Measurements from ENCODE around the gene ARL8B.

The ARL8B gene

DNA sequence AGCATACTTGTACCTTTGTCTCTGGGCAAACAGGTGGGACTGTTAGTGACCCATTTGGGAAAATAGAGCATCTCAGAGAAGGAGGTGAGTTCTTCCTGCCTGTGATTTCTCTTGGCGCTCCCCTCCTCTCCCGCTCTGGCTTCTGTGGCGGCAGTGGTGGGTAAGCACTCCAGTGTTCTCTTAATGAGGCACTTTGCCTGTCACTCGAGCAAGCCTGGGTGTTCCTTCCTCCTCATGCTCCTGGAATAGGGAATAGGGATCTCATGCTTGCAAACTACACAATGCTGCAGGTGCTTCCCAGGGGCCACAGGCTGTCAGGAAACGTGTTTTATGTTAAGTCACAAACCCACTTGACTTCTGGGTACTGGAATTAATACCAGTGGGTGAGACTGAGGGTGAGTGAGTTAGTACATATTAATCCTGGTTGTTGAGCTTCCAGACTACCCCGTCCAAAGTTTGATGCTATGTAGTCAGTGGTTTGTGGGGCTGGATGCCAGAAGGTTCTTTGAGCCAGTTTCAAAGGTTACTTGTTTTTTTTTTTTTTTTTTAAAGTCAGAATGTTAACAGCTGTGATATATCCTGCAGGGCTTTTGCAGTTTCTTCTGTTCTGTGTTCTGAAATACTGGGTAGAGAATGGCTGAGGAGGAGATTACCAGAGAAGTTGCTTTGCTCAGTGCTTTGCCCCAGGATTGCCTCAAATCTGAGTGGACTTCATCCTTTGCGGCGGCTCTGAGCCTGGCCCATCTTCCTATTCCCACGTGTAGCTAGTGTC, 95.9 kb downstream of the ARL8B start:
- DNase-seq: no peak

DNA sequence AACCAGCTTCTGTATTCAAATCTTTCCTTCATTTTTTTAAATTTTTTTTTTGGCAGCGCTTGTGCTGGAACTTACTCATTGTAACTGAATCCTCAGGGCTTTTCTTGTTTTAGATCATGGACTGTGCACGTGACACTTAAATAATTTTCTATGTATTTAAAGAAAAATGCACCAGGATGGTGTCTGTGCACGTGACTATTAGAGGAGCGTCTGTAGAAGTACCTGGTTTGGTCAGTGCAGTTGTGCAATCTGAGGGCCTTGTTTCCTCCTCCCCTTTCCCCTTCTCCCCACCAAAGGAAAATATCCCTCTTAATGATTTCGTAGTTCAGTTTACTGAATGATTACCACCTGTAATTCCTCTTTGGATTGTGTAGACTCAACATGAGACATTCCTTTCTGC, 96.7 kb downstream of the ARL8B start:
- no peak for DNase-seq

DNA sequence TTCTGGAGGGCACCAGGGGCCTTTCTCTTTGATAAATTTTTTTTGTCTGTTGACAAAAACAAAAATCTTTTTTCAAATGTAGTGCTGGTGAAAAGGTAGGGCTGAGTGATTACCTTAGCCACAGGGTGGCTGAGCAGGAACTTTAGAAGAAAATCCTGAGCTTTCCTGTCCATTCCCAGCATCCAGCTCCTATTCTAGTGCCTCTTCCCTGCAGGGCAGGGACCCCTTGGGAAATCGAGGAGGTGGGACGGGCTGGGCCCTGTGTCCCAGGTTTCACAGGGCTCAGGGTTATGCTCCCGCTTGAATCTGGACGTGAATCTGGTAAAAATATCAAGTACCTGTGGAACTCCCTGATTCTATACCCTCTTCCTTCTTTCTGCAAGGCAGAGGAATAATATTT, 97.1 kb downstream of the ARL8B start:
- DNase-seq: no peak

DNA sequence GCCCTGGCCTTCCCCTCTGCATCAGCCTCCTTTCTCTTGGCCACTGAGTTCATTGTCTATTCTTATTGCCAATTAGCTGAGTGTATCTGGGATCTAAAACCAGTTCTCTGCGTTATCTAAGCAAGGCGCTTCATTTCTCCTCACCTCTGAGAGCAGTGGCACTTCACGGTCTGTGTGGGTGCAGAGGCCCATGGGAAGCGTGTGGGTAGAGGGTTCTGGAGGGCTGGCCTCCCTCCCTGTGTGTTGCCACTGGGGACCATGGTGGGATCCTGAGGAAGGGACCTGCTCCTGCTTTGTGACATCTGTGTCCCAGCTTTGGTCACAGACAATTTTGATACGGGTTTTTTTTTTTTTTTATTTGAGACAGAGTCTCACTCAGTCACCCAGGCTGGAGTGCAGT, 98.1 kb downstream of the ARL8B start:
- no peak for DNase-seq

DNA sequence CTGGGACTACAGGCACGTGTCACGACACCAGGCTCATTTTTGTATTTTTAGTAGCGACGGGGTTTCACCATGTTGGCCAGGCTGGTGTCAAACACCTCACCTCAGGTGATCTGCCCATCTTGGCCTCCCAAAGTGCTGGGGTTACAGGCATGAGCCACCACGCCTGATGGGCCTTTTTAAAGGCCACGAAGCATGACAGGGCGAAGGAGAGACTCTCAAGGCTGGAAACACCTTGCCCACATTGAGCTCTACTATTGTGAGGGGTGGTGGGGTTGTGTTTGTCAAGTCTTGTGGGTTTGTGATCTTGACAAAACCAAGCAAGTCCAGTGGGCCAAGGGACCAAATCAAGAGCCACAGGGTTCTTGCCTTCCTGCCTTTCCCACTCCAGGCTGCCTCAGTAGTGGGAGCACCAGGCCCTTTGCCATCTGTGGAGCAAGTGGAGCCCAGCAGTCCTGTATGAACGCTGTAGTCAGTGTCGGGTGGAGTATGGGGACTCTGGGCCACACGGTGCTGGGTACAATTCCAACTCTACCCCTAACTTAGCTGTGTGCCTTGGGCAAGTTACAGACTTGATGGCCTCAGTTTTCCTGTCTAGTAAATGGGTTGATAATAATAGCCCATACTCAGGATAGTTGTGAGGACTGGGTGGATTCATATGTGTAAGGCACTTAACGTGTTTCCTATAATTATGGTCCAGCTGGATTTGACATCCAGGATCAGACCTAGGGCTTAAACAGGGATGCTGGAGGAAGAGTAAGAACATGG, 98.8 kb downstream of the ARL8B start:
- DNase-seq: no peak

DNA sequence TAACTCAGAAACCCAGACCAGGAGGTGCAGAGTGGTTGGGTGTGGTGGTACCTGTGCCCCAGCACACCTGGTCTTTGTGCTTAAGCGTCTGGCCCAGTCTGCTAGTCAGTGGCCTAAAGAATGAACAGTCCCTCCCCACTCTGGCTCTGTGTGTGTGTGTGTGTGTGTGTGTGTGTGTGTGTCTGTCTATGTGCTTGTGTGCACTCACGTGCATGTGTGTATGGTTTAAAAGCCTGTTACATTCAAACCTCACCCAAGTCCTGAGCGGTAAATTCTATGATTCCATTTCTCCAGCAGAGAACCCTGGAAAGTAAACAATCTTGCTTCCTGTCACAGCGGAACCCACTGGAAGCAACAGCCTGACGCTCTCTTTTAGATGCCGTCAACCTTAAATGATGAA, 99.6 kb downstream of the ARL8B start:
- DNase-seq: no peak

DNA sequence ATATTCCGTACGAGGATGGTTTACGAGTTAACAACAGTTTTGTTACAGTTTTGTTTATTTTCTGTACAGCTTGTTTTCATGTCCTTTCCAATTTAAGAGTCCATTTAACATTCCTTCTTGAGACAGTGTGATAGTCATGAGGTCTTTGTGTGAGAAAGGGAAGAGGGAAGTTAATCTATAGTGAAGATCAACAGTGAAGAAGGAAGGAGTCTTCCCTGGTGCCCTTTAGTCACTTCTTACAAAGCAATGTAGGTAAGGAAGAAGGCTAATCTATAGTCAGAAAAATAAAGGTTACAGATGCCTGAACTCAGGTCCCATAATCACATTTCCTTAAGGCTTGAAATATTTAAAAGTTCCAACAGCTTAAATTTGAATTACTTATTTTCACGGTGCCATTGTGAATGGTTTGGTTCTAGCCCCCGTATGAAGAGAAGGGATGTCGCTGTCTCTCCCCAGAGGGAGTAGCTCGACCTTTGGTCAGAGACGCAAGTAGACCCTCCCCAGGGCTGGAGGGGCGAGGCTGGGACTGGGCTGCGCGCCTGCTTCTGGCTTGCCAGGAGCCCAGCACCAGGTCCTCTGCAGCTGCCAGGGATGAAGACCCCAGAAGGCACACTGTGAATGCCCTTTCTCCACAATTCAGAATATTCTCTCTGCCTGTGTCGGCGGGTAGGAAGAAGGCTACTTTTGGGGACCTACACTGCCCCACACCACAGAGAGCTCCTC, 100.4 kb downstream of the ARL8B start:
- no peak for DNase-seq

DNA sequence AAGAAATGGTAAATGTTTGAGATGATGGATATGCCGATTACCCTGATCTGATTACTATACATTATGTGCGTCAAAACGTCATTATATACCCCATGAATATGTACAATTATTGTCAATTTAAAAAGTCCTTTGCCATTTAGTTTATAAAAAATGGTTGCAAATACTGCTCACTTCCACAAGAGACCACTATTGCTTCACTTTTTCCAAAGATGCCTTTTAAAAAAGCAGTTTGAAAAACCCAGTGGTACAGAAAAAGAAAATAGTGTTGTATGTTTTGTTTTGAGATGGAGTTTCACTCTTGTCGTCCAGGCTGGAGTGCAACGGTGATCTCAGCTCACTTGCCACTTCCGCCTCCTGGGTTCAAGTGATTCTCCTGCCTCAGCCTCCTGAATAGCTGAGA, 104.7 kb downstream of the ARL8B start:
- DNase-seq: peak; percentile 23

DNA sequence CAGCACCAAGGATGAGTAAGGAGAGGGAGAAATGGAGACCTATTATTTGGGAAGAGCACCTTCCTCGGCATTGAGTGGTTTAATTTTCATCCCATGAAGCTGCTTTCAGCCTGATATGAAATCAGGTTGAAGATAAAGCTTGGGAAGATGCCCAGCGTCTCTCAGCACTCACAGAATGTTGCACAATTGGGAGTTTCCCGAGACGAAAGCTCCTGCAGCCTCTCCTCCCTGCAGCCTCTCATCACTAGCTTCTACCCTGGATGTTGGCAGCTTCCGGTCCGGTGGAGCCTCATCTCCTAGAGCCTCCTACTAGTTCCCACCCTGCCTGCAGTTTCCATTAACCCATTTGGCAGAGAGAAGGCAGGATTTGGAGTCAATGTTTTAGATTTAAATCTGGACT, 105.7 kb downstream of the ARL8B start:
- DNase-seq: no peak

DNA sequence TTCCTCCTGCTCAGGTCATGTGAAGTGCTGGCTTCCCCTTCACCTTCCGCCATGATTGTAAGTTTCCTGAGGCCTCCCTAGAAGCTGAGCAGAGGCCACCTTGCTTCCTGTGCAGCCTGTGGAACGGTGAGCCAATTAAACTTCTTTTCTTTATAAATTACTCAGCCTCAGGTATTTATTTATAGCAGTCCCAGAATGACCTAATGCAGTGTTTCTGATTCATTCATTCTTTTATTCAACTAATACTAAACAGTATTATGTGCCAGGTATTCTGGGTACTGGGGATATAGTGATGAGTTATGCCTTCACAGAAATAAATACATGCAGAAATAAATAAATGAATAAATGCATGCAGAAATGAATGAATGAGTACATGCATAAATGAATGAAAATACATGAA, 107.3 kb downstream of the ARL8B start:
- DNase-seq: no peak

Data from activated CD4-positive, alpha-beta T cell treated with anti-CD3 and anti-CD28 coated beads, Interleukin-2, Interleukin-6, amounts not matched to agents 100 ng/mL and 50 ng/mL, durations not matched to agents 16 hours and 8 hours (primary cell).